Hepatocyte (in vitro differentiated cells): Measurements from ENCODE around the gene ZNF385B. TPM values are rescaled to one million over a fixed set of nuclear protein-coding genes. Genes with fewer than 3 reads are reported as not detected.

Source experiments
- DNase-seq: peaks from one replicate; pipeline ENCODE4 v3.0.0-alpha.2; 2016; ENCODE audit warnings: low spot score
- H2AFZ ChIP-seq: fragments of 200-600 bp; sonication (generic); 2 replicates; pipeline ENCODE4 v1.6.0; 2016; ENCODE audit warnings: antibody characterized with exemption, mild to moderate bottlenecking
- H3K27ac ChIP-seq: fragments of 200-600 bp; sonication (generic); 2 replicates; pipeline ENCODE4 v1.5.1; 2016; ENCODE audit warnings: mild to moderate bottlenecking
- H3K27me3 ChIP-seq: fragments of 200-600 bp; sonication (generic); 2 replicates; pipeline ENCODE4 v1.6.1; 2016
- H3K36me3 ChIP-seq: fragments of 200-600 bp; sonication (generic); replicated peaks from 2 replicates; pipeline ENCODE4 v1.5.1; 2016; ENCODE audit warnings: low read depth; ENCODE audit not compliant: insufficient read depth
- H3K4me1 ChIP-seq: fragments of 200-600 bp; sonication (generic); 2 replicates; pipeline ENCODE4 v1.5.1; 2016; ENCODE audit warnings: mild to moderate bottlenecking, moderate library complexity; ENCODE audit not compliant: insufficient read depth
- H3K4me2 ChIP-seq: fragments of 200-600 bp; sonication (generic); 2 replicates; pipeline ENCODE4 v1.6.0; 2016
- H3K4me3 ChIP-seq: fragments of 200-600 bp; sonication (generic); 2 replicates; pipeline ENCODE4 v1.5.1; 2016; ENCODE audit warnings: mild to moderate bottlenecking
- H3K79me2 ChIP-seq: fragments of 200-600 bp; sonication (generic); 2 replicates; pipeline ENCODE4 v1.6.0; 2017; ENCODE audit warnings: mild to moderate bottlenecking
- H3K9me2 ChIP-seq: fragments of 200-600 bp; sonication (generic); replicated peaks from 2 replicates; pipeline ENCODE4 v1.6.0; 2017; ENCODE audit warnings: mild to moderate bottlenecking; ENCODE audit not compliant: insufficient read depth
- H3K9me3 ChIP-seq: fragments of 200-600 bp; sonication (generic); 2 replicates; pipeline ENCODE4 v1.5.1; 2016; ENCODE audit warnings: low read depth, mild to moderate bottlenecking
- H4K20me1 ChIP-seq: fragments of 200-600 bp; sonication (generic); 2 replicates; pipeline ENCODE4 v1.6.0; 2016; ENCODE audit warnings: mild to moderate bottlenecking; ENCODE audit not compliant: insufficient read depth, poor library complexity, severe bottlenecking
- EZH2 ChIP-seq: fragments of 200-600 bp; sonication (generic); IDR thresholded peaks from 2 replicates; pipeline ENCODE4 v1.6.1; 2016; ENCODE audit warnings: antibody characterized with exemption, mild to moderate bottlenecking, borderline replicate concordance
- EZH2phosphoT487 ChIP-seq: fragments of 200-600 bp; sonication (generic); IDR thresholded peaks from one replicate; pipeline ENCODE4 v1.6.1; 2018; ENCODE audit warnings: antibody characterized with exemption, mild to moderate bottlenecking, low read depth, moderate library complexity; ENCODE audit not compliant: unreplicated experiment, severe bottlenecking
- WGBS: methylation state at CpG from one replicate; pipeline ENCODE4 v1.1.6; 2016; ENCODE audit warnings: low lambda C conversion rate; ENCODE audit errors: missing lambda C conversion rate; 5-methylcytosine and 5-hydroxymethylcytosine counted together
- polyA plus RNA-seq: library from polyadenylated mRNA; unstranded; fragments of >200 nt; fragmentation: Nextera tagmentation; extraction: Ambion mirVana; gene quantifications from 2 replicates; pipeline ENCODE4 v1.2.1, GENCODE V29; 2016
- total RNA-seq: library from RNA; depleted of rRNA; stranded (reverse); fragments of >200 nt; gene quantifications from 2 replicates; pipeline ENCODE4 v1.2.3, GENCODE V29; 2014
- TF ChIP-seq, protein P1 (sequence below): fragments of 200-600 bp; sonication (generic); IDR thresholded peaks from 2 replicates; pipeline ENCODE4 v1.5.1; 2016; ENCODE audit warnings: antibody characterized with exemption, mild to moderate bottlenecking; ENCODE audit not compliant: poor library complexity

The ZNF385B gene
- total and polyA plus RNA-seq, 2 experiments from 2014 or later = 1.8 to 2.4 TPM

DNA sequence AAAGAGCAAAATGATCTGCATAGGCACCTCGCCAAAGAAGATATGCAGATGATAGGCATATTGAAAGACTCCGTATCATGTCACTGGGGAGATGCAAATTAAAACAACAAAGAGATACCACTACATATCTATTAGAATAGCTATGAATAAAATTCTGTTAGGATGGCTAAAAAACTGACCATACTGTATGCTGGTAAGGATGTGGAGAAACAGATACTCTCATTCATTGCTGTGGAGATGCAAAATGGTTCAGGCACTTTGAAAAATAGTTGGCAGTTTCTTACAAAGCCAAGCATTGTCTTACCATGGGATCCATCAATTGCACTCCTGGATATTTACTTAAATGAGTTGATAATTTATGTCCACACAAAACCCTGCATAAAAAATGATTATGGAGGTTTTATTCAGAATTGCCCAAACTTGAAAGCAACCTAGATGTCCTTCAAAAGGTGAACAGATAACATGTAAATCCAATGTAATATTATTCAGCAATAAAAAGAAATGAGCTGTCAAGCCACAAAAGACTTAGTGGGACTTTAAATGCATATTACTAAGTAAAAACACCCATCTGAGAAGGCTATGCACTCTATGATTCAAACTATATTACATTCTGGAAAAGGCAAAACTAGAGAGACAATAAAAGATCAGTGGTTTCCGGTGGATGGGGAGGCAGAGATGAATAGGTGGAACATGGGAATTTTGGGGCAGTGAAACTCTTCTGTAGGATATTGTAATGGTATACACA is 31.2 kb downstream of the ZNF385B start:
- no peaks in the 10 kb centered on the region for H3K9me3 ChIP-seq
- H3K27ac ChIP-seq = no peak overlapping the region
- 95% methylated on average over 3 of the region's 3 CpGs for WGBS
- no peaks in the 10 kb centered on the region for H3K27me3 ChIP-seq
- no peaks in the 10 kb centered on the region for H3K36me3 ChIP-seq
- H2AFZ ChIP-seq = no peak overlapping the region
- no peak overlapping the region for H3K4me2 ChIP-seq
- H3K79me2 ChIP-seq = no peaks in the 10 kb centered on the region
- H3K4me1 ChIP-seq = no peaks in the 10 kb centered on the region
- H4K20me1 ChIP-seq = no peaks in the 10 kb centered on the region
- H3K9me2 ChIP-seq = no peaks in the 10 kb centered on the region
- TF ChIP-seq EZH2phosphoT487 (no peak), EZH2 (no peak)
- no peak overlapping the region for H3K4me3 ChIP-seq
- no peak for DNase-seq

GRCh38 chr2:179826297-179826696 is 35.1 kb downstream of the ZNF385B start:
- no peak overlapping the region for H3K27ac ChIP-seq
- H3K27me3 ChIP-seq = no peaks in the 10 kb centered on the region
- no peak for DNase-seq
- no peaks in the 10 kb centered on the region for H3K36me3 ChIP-seq
- no peak overlapping the region for H2AFZ ChIP-seq
- no peaks in the 10 kb centered on the region for H3K9me3 ChIP-seq
- 89% methylated on average over 2 of the region's 2 CpGs for WGBS
- H4K20me1 ChIP-seq = no peaks in the 10 kb centered on the region
- no peak for TF ChIP-seq EZH2phosphoT487
- TF ChIP-seq, protein P1, sequence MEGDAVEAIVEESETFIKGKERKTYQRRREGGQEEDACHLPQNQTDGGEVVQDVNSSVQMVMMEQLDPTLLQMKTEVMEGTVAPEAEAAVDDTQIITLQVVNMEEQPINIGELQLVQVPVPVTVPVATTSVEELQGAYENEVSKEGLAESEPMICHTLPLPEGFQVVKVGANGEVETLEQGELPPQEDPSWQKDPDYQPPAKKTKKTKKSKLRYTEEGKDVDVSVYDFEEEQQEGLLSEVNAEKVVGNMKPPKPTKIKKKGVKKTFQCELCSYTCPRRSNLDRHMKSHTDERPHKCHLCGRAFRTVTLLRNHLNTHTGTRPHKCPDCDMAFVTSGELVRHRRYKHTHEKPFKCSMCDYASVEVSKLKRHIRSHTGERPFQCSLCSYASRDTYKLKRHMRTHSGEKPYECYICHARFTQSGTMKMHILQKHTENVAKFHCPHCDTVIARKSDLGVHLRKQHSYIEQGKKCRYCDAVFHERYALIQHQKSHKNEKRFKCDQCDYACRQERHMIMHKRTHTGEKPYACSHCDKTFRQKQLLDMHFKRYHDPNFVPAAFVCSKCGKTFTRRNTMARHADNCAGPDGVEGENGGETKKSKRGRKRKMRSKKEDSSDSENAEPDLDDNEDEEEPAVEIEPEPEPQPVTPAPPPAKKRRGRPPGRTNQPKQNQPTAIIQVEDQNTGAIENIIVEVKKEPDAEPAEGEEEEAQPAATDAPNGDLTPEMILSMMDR = no peak
- TF ChIP-seq EZH2 = no peak
- H3K79me2 ChIP-seq = no peaks in the 10 kb centered on the region
- H3K4me2 ChIP-seq = no peak overlapping the region
- H3K4me1 ChIP-seq = no peaks in the 10 kb centered on the region
- H3K9me2 ChIP-seq = no peaks in the 10 kb centered on the region
- no peak overlapping the region for H3K4me3 ChIP-seq

DNA sequence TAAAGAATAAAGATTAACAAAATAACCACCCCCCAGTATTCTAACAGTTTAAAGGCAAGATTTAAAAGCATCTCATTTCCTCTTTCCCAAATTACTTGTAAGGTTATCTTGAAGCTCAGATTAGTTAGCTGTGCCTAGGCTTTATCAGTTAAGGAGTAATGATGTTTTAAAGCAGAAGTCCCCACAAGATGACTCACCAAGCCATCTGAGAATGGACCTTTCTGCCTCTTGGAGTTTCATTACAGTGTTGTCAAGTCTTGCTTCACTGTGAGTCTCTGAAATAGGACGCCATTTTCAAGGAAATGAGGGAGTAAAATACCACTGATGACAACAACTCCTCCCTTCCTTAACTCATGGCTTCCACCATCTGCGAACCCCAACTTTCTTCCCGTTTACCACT is 35.9 kb downstream of the ZNF385B start:
- no peaks in the 10 kb centered on the region for H3K27me3 ChIP-seq
- H3K27ac ChIP-seq = no peak overlapping the region
- no peak overlapping the region for H3K4me3 ChIP-seq
- TF ChIP-seq, protein P1 = no peak
- TF ChIP-seq EZH2phosphoT487 (no peak), EZH2 (no peak)
- no peaks in the 10 kb centered on the region for H3K36me3 ChIP-seq
- 83% methylated on average over 3 of the region's 3 CpGs for WGBS
- H3K79me2 ChIP-seq = no peaks in the 10 kb centered on the region
- no peaks in the 10 kb centered on the region for H3K9me2 ChIP-seq
- no peaks in the 10 kb centered on the region for H3K4me1 ChIP-seq
- peak; percentile 10 for DNase-seq
- H3K9me3 ChIP-seq = no peaks in the 10 kb centered on the region
- no peak overlapping the region for H2AFZ ChIP-seq
- H4K20me1 ChIP-seq = no peaks in the 10 kb centered on the region
- no peak overlapping the region for H3K4me2 ChIP-seq

DNA sequence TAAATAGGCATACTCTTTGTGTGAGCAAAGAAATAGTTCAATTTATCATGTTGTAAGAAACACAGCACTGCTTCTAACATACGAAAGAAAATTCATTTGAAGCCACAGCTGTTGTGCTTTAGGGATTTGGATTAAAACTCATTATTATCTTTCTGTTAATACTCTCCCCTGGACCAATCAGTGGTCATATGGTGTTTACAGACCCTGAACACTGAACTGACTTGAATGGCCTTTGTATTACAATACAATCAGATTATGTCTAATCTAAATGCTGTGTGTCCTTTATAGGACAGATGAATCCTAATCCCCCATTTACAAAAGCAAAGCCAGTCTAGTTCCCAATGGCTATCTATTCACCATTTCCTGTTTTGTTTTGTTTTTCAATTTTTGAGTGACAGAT is 36.5 kb downstream of the ZNF385B start:
- no peaks in the 10 kb centered on the region for H3K36me3 ChIP-seq
- no peak for TF ChIP-seq EZH2phosphoT487
- no peak for TF ChIP-seq EZH2
- TF ChIP-seq, protein P1 = no peak

More for the DNA sequence above, 36.5 kb downstream of the ZNF385B start:
- Histone ChIP-seq H3K4me3 (no peak overlapping the region), H2AFZ (no peak overlapping the region), H3K27ac (no peak overlapping the region), H3K4me1 (no peaks in the 10 kb centered on the region), H3K27me3 (no peaks in the 10 kb centered on the region), H3K9me2 (no peaks in the 10 kb centered on the region), H4K20me1 (no peaks in the 10 kb centered on the region), H3K4me2 (no peak overlapping the region), H3K79me2 (no peaks in the 10 kb centered on the region), H3K9me3 (no peaks in the 10 kb centered on the region)
- WGBS = 75% methylated on average over 1 of the region's 1 CpG
- no peak for DNase-seq
